ENCODE measurements around the gene SUGCT. TPM values are rescaled to one million over a fixed set of nuclear protein-coding genes. Genes with fewer than 3 reads are reported as not detected.

SUGCT gene
- total RNA-seq, 1 experiment from 2014 or later = 4.6 TPM

- no peak for TF ChIP-seq STAT6 (CRISPR knock-in tag; conservative IDR thresholded peaks at IDR 0.05; ENCODE audit: low read depth)
- no peak for TF ChIP-seq ZNF281 (CRISPR knock-in tag; IDR thresholded peaks at IDR 0.05)
- no peak for TF ChIP-seq ZNF121 (CRISPR knock-in tag; IDR thresholded peaks at IDR 0.05)
Measured at GRCh38 chr7:40828686-40829600, 694.1 kb downstream of the SUGCT start (continued).

GRCh38 chr7:40833191-40833887, 698.5 kb downstream of the SUGCT start:
- Mint-ChIP-seq H3K9me3 (peaks cover 4% of the 10 kb centered on the region; the same call in 1 of the 2 replicates), H3K27ac (peak overlapping the region; percentile 57), H3K4me3 (no peak overlapping the region), H3K36me3 (no peaks in the 10 kb centered on the region), H3K4me1 (peaks cover 37% of the 10 kb centered on the region), H3K27me3 (ENCODE audit: low read depth) (no peaks in the 10 kb centered on the region)
- ATAC-seq = no peak
- POLR2A ChIA-PET = no interaction called here
- DNase-seq (ENCODE audit: low spot score) = no peak
- TF ChIP-seq PREB (CRISPR knock-in tag; IDR thresholded peaks at IDR 0.05; ENCODE audit: borderline replicate concordance) (no peak), EMX1 (CRISPR knock-in tag; IDR thresholded peaks at IDR 0.05) (no peak), PRDM15 (CRISPR knock-in tag; IDR thresholded peaks at IDR 0.05) (no peak), ZBTB21 (CRISPR knock-in tag; IDR thresholded peaks at IDR 0.05; ENCODE audit: borderline replicate concordance) (no peak), HMGXB4 (CRISPR knock-in tag; IDR thresholded peaks at IDR 0.05) (no peak), ZNF317 (CRISPR knock-in tag; IDR thresholded peaks at IDR 0.05; ENCODE audit: borderline replicate concordance, low read depth) (no peak), CREM (CRISPR knock-in tag; IDR thresholded peaks at IDR 0.05) (no peak), GABPB1 (CRISPR knock-in tag; IDR thresholded peaks at IDR 0.05) (no peak), STAT6 (CRISPR knock-in tag; conservative IDR thresholded peaks at IDR 0.05; ENCODE audit: low read depth) (no peak), ATF3 (CRISPR knock-in tag; conservative IDR thresholded peaks at IDR 0.05) (no peak), ZBTB43 (CRISPR knock-in tag; IDR thresholded peaks at IDR 0.05) (no peak), HMGA2 (CRISPR knock-in tag; IDR thresholded peaks at IDR 0.05) (no peak), MAX (CRISPR knock-in tag; IDR thresholded peaks at IDR 0.05) (no peak)
- CTCF ChIA-PET = no interaction called here
